OCI-LY1 (cell line): ENCODE results near the gene XYLB.

ENCODE experiments used
- H2AFZ ChIP-seq: fragments of 200-600 bp; sonication (generic), shearing (Covaris generic); 2 replicates; pipeline ENCODE4 v1.6.0; 2014; ENCODE audit warnings: antibody characterized with exemption, mild to moderate bottlenecking, low read length
- H3F3A ChIP-seq: fragments of 200-600 bp; sonication (generic), shearing (Covaris generic); 2 replicates; pipeline ENCODE4 v1.6.0; 2014; ENCODE audit warnings: mild to moderate bottlenecking, antibody characterized with exemption, low read length, moderate library complexity; ENCODE audit not compliant: insufficient read depth
- H3K27ac ChIP-seq: fragments of 200-600 bp; sonication (generic); 2 replicates; pipeline ENCODE4 v1.5.1; 2014; ENCODE audit warnings: low read length, mixed run types, mild to moderate bottlenecking, low read depth; ENCODE audit not compliant: poor library complexity, severe bottlenecking
- H3K27me3 ChIP-seq: fragments of 200-600 bp; sonication (generic); 2 replicates; pipeline ENCODE4 v1.6.0; 2014; ENCODE audit warnings: antibody characterized with exemption, mild to moderate bottlenecking, low read length, moderate library complexity; ENCODE audit not compliant: insufficient read depth
- H3K36me3 ChIP-seq: fragments of 200-600 bp; sonication (generic); 2 replicates; pipeline ENCODE4 v1.6.1; 2014; ENCODE audit warnings: mild to moderate bottlenecking, antibody characterized with exemption, low read length, moderate library complexity, mixed read lengths; ENCODE audit not compliant: insufficient read depth
- H3K4me1 ChIP-seq: fragments of 200-600 bp; sonication (generic); 2 replicates; pipeline ENCODE4 v1.5.1; 2014; ENCODE audit warnings: mild to moderate bottlenecking, low read length, moderate library complexity; ENCODE audit not compliant: insufficient read depth, severe bottlenecking
- H3K4me2 ChIP-seq: fragments of 200-600 bp; sonication (generic), shearing (Covaris generic); 2 replicates; pipeline ENCODE4 v1.6.1; 2014; ENCODE audit warnings: low read length
- H3K4me3 ChIP-seq: fragments of 200-600 bp; sonication (generic); 2 replicates; pipeline ENCODE4 v1.5.1; 2014; ENCODE audit warnings: low read length, low read depth, mild to moderate bottlenecking, mixed read lengths; ENCODE audit not compliant: poor library complexity, severe bottlenecking
- H3K79me2 ChIP-seq: fragments of 200-600 bp; shearing (Covaris generic); 2 replicates; pipeline ENCODE4 v1.6.1; 2016; ENCODE audit warnings: mixed run types, low read length, mixed read lengths; ENCODE audit not compliant: insufficient read depth
- H3K9ac ChIP-seq: fragments of 200-600 bp; sonication (generic), shearing (Covaris generic); 2 replicates; pipeline ENCODE4 v1.6.1; 2014; ENCODE audit warnings: mild to moderate bottlenecking, low read length, mixed read lengths
- H3K9me2 ChIP-seq: fragments of 200-600 bp; sonication (generic), shearing (Covaris generic); 2 replicates; pipeline ENCODE4 v1.6.1; 2014; ENCODE audit warnings: low read depth, mild to moderate bottlenecking, low read length, mixed read lengths
- H3K9me3 ChIP-seq: fragments of 200-600 bp; shearing (Covaris generic); 2 replicates; pipeline ENCODE4 v1.6.1; 2014; ENCODE audit warnings: low read length, mixed read lengths
- H4K20me1 ChIP-seq: fragments of 200-600 bp; sonication (generic), shearing (Covaris generic); 2 replicates; pipeline ENCODE4 v1.6.0; 2016; ENCODE audit warnings: mild to moderate bottlenecking, low read length; ENCODE audit not compliant: insufficient read depth
- CTCF ChIP-seq: fragments of 200-600 bp; sonication (generic), shearing (Covaris generic); IDR thresholded peaks from 2 replicates; pipeline ENCODE4 v1.5.1; 2017; ENCODE audit warnings: mild to moderate bottlenecking, antibody characterized with exemption, low read length, moderate library complexity, mixed read lengths
- EZH2 ChIP-seq: fragments of 200-600 bp; sonication (generic), shearing (Covaris generic); IDR thresholded peaks from 2 replicates; pipeline ENCODE4 v1.8.0; 2017; ENCODE audit warnings: borderline replicate concordance, mixed run types, mild to moderate bottlenecking, antibody characterized with exemption, low read length, moderate library complexity, mixed read lengths

XYLB gene

DNA sequence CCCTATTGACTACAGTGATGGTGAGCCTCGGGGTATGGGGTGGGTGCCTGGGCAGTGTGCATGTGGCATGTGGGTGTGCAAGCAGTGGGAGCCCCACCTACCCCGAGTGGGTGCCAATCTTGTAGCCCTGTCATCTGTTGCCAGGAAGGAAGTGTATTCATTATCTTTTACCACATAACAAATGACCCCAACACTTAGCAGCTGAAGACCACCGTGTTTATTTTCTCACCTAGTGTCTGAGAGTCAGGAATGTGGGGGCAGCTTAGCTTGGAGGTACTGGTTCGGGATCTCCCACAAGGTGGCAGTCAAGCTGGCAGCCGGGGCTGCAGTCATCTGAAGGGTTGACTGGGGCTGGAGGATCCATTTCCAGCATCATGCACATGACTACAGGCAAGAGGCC is 21.7 kb downstream of the XYLB start:
- no peak overlapping the region for H3K4me2 ChIP-seq

GRCh38 chr3:38369186-38369585 is 22.6 kb downstream of the XYLB start:
- Histone ChIP-seq H3K9me3 (no peaks in the 10 kb centered on the region), H3F3A (no peaks in the 10 kb centered on the region), H3K27me3 (no peaks in the 10 kb centered on the region), H3K9me2 (no peaks in the 10 kb centered on the region), H3K36me3 (peaks cover 53% of the 10 kb centered on the region), H3K4me2 (no peak overlapping the region), H3K4me3 (no peak overlapping the region), H3K79me2 (no peaks in the 10 kb centered on the region), H3K27ac (no peak overlapping the region), H3K4me1 (no peaks in the 10 kb centered on the region), H4K20me1 (no peaks in the 10 kb centered on the region), H2AFZ (no peak overlapping the region), H3K9ac (no peak overlapping the region)
- no peak for TF ChIP-seq EZH2
- no peak for TF ChIP-seq CTCF

More for the DNA sequence above, 21.7 kb downstream of the XYLB start:
- Histone ChIP-seq H2AFZ (no peak overlapping the region), H3K4me3 (no peak overlapping the region), H3K9me2 (no peaks in the 10 kb centered on the region), H3K79me2 (no peaks in the 10 kb centered on the region), H4K20me1 (no peaks in the 10 kb centered on the region), H3K36me3 (peaks cover 58% of the 10 kb centered on the region), H3K9me3 (no peaks in the 10 kb centered on the region), H3K27me3 (no peaks in the 10 kb centered on the region), H3F3A (no peaks in the 10 kb centered on the region), H3K27ac (no peak overlapping the region), H3K9ac (no peak overlapping the region), H3K4me1 (no peaks in the 10 kb centered on the region)
- TF ChIP-seq EZH2 (no peak), CTCF (peak; percentile 16; the same call in 1 of the 2 replicates)

- H3F3A ChIP-seq: no peaks in the 10 kb centered on the region
- H3K4me3 ChIP-seq: no peak overlapping the region
- no peaks in the 10 kb centered on the region for H4K20me1 ChIP-seq
- H3K27me3 ChIP-seq: no peaks in the 10 kb centered on the region
- no peak overlapping the region for H2AFZ ChIP-seq
- TF ChIP-seq EZH2 (no peak), CTCF (no peak)
- H3K9me2 ChIP-seq: no peaks in the 10 kb centered on the region
- H3K36me3 ChIP-seq: peaks cover 54% of the 10 kb centered on the region
- no peak overlapping the region for H3K9ac ChIP-seq
- no peak overlapping the region for H3K4me2 ChIP-seq
- H3K9me3 ChIP-seq: no peaks in the 10 kb centered on the region
- H3K4me1 ChIP-seq: no peaks in the 10 kb centered on the region
- H3K27ac ChIP-seq: no peak overlapping the region
- no peaks in the 10 kb centered on the region for H3K79me2 ChIP-seq
Observed at GRCh38 chr3:38370149-38370548, 23.6 kb downstream of the XYLB start.
